Choroid plexus epithelial cell (primary cell): ENCODE measurements around the gene CBX6.
A peak's percentile ranks its signal among the peaks of the same experiment; 100 is the strongest.

Experiments used
- DNase-seq: peaks from one replicate; pipeline ENCODE4 v3.0.0-alpha.2; 2010; ENCODE audit warnings: low read depth
- H3K4me3 ChIP-seq: 2 replicates; pipeline ENCODE4 v1.5.1; 2011; ENCODE audit warnings: low read depth, mild to moderate bottlenecking, control low read depth, low read length, moderate library complexity
- CTCF ChIP-seq: conservative IDR thresholded peaks from 2 replicates; pipeline ENCODE4 v1.5.1; 2011; ENCODE audit warnings: low read depth, mild to moderate bottlenecking, control low read depth, inconsistent platforms, low read length, moderate library complexity

The CBX6 gene

GRCh38 chr22:38840129-38840528 lies 31.9 kb downstream of the CBX6 start:
- DNase-seq: no peak
- TF ChIP-seq CTCF: no peak
- no peak overlapping the region for H3K4me3 ChIP-seq

- no peak for TF ChIP-seq CTCF
- no peak for DNase-seq
Observed at GRCh38 chr22:38839686-38840085, 32.3 kb downstream of the CBX6 start.

GRCh38 chr22:38837414-38837928 lies 34.5 kb downstream of the CBX6 start:
- no peak for DNase-seq
- TF ChIP-seq CTCF: no peak

More at GRCh38 chr22:38839686-38840085, 32.3 kb downstream of the CBX6 start:
- H3K4me3 ChIP-seq: no peak overlapping the region

GRCh38 chr22:38835888-38836301 lies 36.1 kb downstream of the CBX6 start:
- TF ChIP-seq CTCF: no peak
- DNase-seq: peak; percentile 19
- H3K4me3 ChIP-seq: no peak overlapping the region

More at GRCh38 chr22:38837414-38837928, 34.5 kb downstream of the CBX6 start:
- H3K4me3 ChIP-seq: no peak overlapping the region

GRCh38 chr22:38834991-38835390 lies 37.0 kb downstream of the CBX6 start:
- no peak for TF ChIP-seq CTCF
- H3K4me3 ChIP-seq: no peak overlapping the region
- DNase-seq: no peak

- no peak for TF ChIP-seq CTCF
- H3K4me3 ChIP-seq: no peak overlapping the region
- no peak for DNase-seq
Observed at GRCh38 chr22:38834215-38834953, 37.6 kb downstream of the CBX6 start.

GRCh38 chr22:38833061-38833460 lies 39.0 kb downstream of the CBX6 start:
- no peak for DNase-seq
- H3K4me3 ChIP-seq: no peak overlapping the region
- TF ChIP-seq CTCF: no peak
